Endothelial cell of umbilical vein (primary cell): ENCODE measurements around the gene RANBP1. TPM values are rescaled to one million over a fixed set of nuclear protein-coding genes. Genes with fewer than 3 reads are reported as not detected.

ENCODE experiments used
- BruUV-seq: library from RNA; stranded (reverse); fragments of 400-500 nt; replicated peaks from 2 replicates; lab custom pipeline; 2021; lab: Mats Ljungman, UMichigan
- CTCF ChIA-PET: fragments of 300-600, 350-600 bp; sonication (Branson Sonifier 250); formaldehyde crosslinking; loops from one replicate; lab custom pipeline; 2021; ENCODE audit warnings: antibody characterized with exemption, inconsistent platforms; lab: Charles Lee
- POLR2A ChIA-PET: fragments of 300-600, 350-600 bp; sonication (Branson Sonifier 250); formaldehyde crosslinking; loops from one replicate; lab custom pipeline; 2021; ENCODE audit warnings: antibody characterized with exemption, inconsistent platforms; lab: Charles Lee
- DNase-seq: peaks from one replicate; pipeline ENCODE4 v3.0.0-alpha.2; 2011; ENCODE audit warnings: low read depth, low spot score
- FAIRE-seq: peaks from 2 replicates; lab custom pipeline; 2011; peaks lifted over from hg19 to GRCh38; lab: Jason Lieb, UNC
- H2AFZ ChIP-seq: 2 replicates; pipeline ENCODE4 v1.6.0; 2012; ENCODE audit warnings: low read depth, low read length, control low read depth, inconsistent platforms
- H3K27ac ChIP-seq: 2 replicates; pipeline ENCODE4 v1.5.1; 2011; ENCODE audit warnings: low read depth, mild to moderate bottlenecking, control low read depth, low read length, moderate library complexity; ENCODE audit not compliant: insufficient read depth
- H3K27me3 ChIP-seq, 2 experiments: 2 replicates each; pipeline versions ENCODE4 v1.6.0 to v1.6.1; 2011; ENCODE audit warnings: low read length in 2 of 2, mixed read lengths in 1 of 2; ENCODE audit not compliant: control insufficient read depth in 2 of 2, insufficient read depth in 2 of 2
- H3K36me3 ChIP-seq, 2 experiments: 2 replicates in 1 of 2; 3 replicates in 1 of 2; pipeline ENCODE4 v1.5.1; 2011; ENCODE audit warnings: low read length in 2 of 2, mild to moderate bottlenecking in 1 of 2, moderate library complexity in 1 of 2; ENCODE audit not compliant: control insufficient read depth in 2 of 2, insufficient read depth in 2 of 2; ENCODE audit errors: extremely low read depth in 1 of 2
- H3K4me1 ChIP-seq: 3 replicates; pipeline ENCODE4 v1.5.1; 2011; ENCODE audit warnings: mild to moderate bottlenecking, low read length; ENCODE audit not compliant: control insufficient read depth, insufficient read depth; ENCODE audit errors: extremely low read depth
- H3K4me2 ChIP-seq: 2 replicates; pipeline ENCODE4 v1.6.1; 2011; ENCODE audit warnings: low read length, control low read depth, mixed read lengths; ENCODE audit not compliant: insufficient read depth
- H3K4me3 ChIP-seq, 3 experiments: fragments of 200-600 bp in 1 of 3; sonication (generic), shearing (Covaris generic) in 1 of 3; replicated peaks in 1 of 3; 2 replicates each; pipeline ENCODE4 v1.5.1; 2011 to 2016; ENCODE audit warnings: control low read depth in 3 of 3, low read length in 3 of 3, mild to moderate bottlenecking in 2 of 3, inconsistent platforms in 1 of 3, low read depth in 1 of 3, moderate library complexity in 1 of 3; ENCODE audit not compliant: insufficient read depth in 1 of 3
- H3K79me2 ChIP-seq: 2 replicates; pipeline ENCODE4 v1.6.0; 2012; ENCODE audit warnings: low read length, inconsistent platforms; ENCODE audit not compliant: control insufficient read depth, insufficient read depth
- H3K9ac ChIP-seq: replicated peaks from 2 replicates; pipeline ENCODE3; 2011; ENCODE audit warnings: low read length, control low read depth; ENCODE audit not compliant: insufficient read depth; ENCODE audit errors: extremely low read depth
- H3K9me1 ChIP-seq: replicated peaks from 3 replicates; pipeline ENCODE4 v1.6.0; 2011; ENCODE audit warnings: mild to moderate bottlenecking, low read length; ENCODE audit not compliant: control insufficient read depth, insufficient read depth; ENCODE audit errors: extremely low read depth
- H3K9me3 ChIP-seq: replicated peaks from 2 replicates; pipeline ENCODE4 v1.5.1; 2012; ENCODE audit warnings: low read length, inconsistent platforms; ENCODE audit not compliant: control insufficient read depth, insufficient read depth
- H4K20me1 ChIP-seq: replicated peaks from 2 replicates; pipeline ENCODE3; 2011; ENCODE audit warnings: mild to moderate bottlenecking, low read length; ENCODE audit not compliant: control insufficient read depth, insufficient read depth; ENCODE audit errors: extremely low read depth
- EZH2 ChIP-seq: IDR thresholded peaks from 2 replicates; pipeline ENCODE4 v1.6.1; 2012; ENCODE audit warnings: borderline replicate concordance, low read depth, mild to moderate bottlenecking, moderate library complexity, low read length, inconsistent platforms; ENCODE audit not compliant: severe bottlenecking
- FOS ChIP-seq: IDR thresholded peaks from 2 replicates; pipeline ENCODE4 v1.6.1; 2011; ENCODE audit warnings: mild to moderate bottlenecking, low read length, moderate library complexity, borderline replicate concordance; ENCODE audit not compliant: insufficient read depth
- GATA2 ChIP-seq: IDR thresholded peaks from 2 replicates; pipeline ENCODE4 v1.7.0; 2011; ENCODE audit warnings: low read depth, mild to moderate bottlenecking, moderate library complexity, mixed read lengths, low read length; ENCODE audit not compliant: insufficient read length, insufficient read depth
- JUN ChIP-seq: IDR thresholded peaks from 2 replicates; pipeline ENCODE4 v1.6.1; 2011; ENCODE audit warnings: borderline replicate concordance, low read depth; ENCODE audit not compliant: insufficient read length, insufficient read depth
- MYC ChIP-seq: IDR thresholded peaks from one replicate; pipeline ENCODE4 v1.6.1; 2011; ENCODE audit warnings: mild to moderate bottlenecking, low read depth, low read length
- POLR2A ChIP-seq: IDR thresholded peaks from 2 replicates; pipeline ENCODE4 v1.6.1; 2012; ENCODE audit warnings: low read depth, mild to moderate bottlenecking, control low read depth, low read length
- POLR2AphosphoS5 ChIP-seq: IDR thresholded peaks from 2 replicates; pipeline ENCODE4 v1.6.1; 2012; ENCODE audit warnings: low read depth, mild to moderate bottlenecking, control low read depth, low read length, moderate library complexity; ENCODE audit not compliant: insufficient read depth
- dilution Hi-C: fragments of 300-500 bp; cut with MboI; formaldehyde crosslinking; loops from one replicate; pipeline ENCODE4 v1.15.0; 2019; ENCODE audit warnings: low sequenced_read_pairs; ENCODE audit not compliant: extremely low pct_ligation_motif_present
- intact Hi-C: fragments of 100-400 bp; cut with micrococcal nuclease; formaldehyde crosslinking; loops from one replicate; pipeline ENCODE4 v1.10.0; 2022
- polyA plus RNA-seq, 4 experiments: library from polyadenylated mRNA; depleted of rRNA in 3 of 4; stranded (reverse) in 3 of 4; unstranded in 1 of 4; fragments of >200 nt; gene quantifications; 2 replicates each; pipeline versions ENCODE4 v1.2.1 to v1.2.3, GENCODE V29; 2011 to 2012; ENCODE audit warnings: missing spikeins in 1 of 4
- total RNA-seq: library from RNA; stranded (reverse); gene quantifications from 2 replicates; pipeline ENCODE4 v1.2.3, GENCODE V29; 2021
- TF ChIP-seq, protein P1 (sequence below), 2 donors: IDR thresholded peaks; 1 replicate in 1 of 2; 2 replicates in 1 of 2; pipeline ENCODE4 v1.5.1; 2011; ENCODE audit warnings: low read length in 2 of 2, mild to moderate bottlenecking in 2 of 2, moderate library complexity in 2 of 2, control low read depth in 1 of 2, inconsistent platforms in 1 of 2, low read depth in 1 of 2; ENCODE audit not compliant: insufficient read depth in 1 of 2; ENCODE audit errors: extremely low read depth in 1 of 2
- TF ChIP-seq, protein P2 (sequence below): IDR thresholded peaks from 2 replicates; pipeline ENCODE4 v1.6.1; 2011; ENCODE audit not compliant: insufficient read depth, insufficient read length

Gene RANBP1
- total and polyA plus RNA-seq, 2 donors (not counting 3 experiments of a cell fraction or from before 2014, with no cell fraction given) = 228 to 247 TPM

GRCh38 chr22:20173246-20173645, 57.3 kb downstream of the RANBP1 start:
- no peak overlapping the region for H3K27ac ChIP-seq
- no peaks in the 10 kb centered on the region for H3K27me3 ChIP-seq
- POLR2A ChIA-PET = no interaction called here
- CTCF ChIA-PET = no interaction called here
- no TSS peak for BruUV-seq
- no peaks in the 10 kb centered on the region for H3K36me3 ChIP-seq
- DNase-seq (no peak), FAIRE-seq (no peak)
- H3K9me3 ChIP-seq = no peaks in the 10 kb centered on the region
- no peak overlapping the region for H3K9ac ChIP-seq
- no peaks in the 10 kb centered on the region for H4K20me1 ChIP-seq
- TF ChIP-seq POLR2AphosphoS5 (no peak), FOS (no peak), EZH2 (no peak), JUN (no peak), POLR2A (no peak), GATA2 (no peak), MYC (no peak)
- TF ChIP-seq, protein P1, sequence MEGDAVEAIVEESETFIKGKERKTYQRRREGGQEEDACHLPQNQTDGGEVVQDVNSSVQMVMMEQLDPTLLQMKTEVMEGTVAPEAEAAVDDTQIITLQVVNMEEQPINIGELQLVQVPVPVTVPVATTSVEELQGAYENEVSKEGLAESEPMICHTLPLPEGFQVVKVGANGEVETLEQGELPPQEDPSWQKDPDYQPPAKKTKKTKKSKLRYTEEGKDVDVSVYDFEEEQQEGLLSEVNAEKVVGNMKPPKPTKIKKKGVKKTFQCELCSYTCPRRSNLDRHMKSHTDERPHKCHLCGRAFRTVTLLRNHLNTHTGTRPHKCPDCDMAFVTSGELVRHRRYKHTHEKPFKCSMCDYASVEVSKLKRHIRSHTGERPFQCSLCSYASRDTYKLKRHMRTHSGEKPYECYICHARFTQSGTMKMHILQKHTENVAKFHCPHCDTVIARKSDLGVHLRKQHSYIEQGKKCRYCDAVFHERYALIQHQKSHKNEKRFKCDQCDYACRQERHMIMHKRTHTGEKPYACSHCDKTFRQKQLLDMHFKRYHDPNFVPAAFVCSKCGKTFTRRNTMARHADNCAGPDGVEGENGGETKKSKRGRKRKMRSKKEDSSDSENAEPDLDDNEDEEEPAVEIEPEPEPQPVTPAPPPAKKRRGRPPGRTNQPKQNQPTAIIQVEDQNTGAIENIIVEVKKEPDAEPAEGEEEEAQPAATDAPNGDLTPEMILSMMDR (IDR thresholded peaks at IDR 0.05; ENCODE audit: extremely low read depth in 1 of 2, insufficient read depth in 1 of 2, low read depth in 1 of 2, low read length in 2 of 2) = no peak
- TF ChIP-seq, protein P2, sequence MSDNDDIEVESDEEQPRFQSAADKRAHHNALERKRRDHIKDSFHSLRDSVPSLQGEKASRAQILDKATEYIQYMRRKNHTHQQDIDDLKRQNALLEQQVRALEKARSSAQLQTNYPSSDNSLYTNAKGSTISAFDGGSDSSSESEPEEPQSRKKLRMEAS = no peak
- intact Hi-C loops (no loop called here), dilution Hi-C loops (no loop called here)
- H3K79me2 ChIP-seq = no peaks in the 10 kb centered on the region
- H3K9me1 ChIP-seq = no peaks in the 10 kb centered on the region
- H2AFZ ChIP-seq = no peak overlapping the region
- H3K4me3 ChIP-seq = no peak overlapping the region
- no peak overlapping the region for H3K4me2 ChIP-seq
- H3K4me1 ChIP-seq = no peaks in the 10 kb centered on the region
